Measurements from ENCODE around the gene SPTY2D1.
"Not testable (repeated sequence)": the region's sequence is repeated elsewhere in the genome, so short reads cannot be mapped to it uniquely, and the experiment has no call there.

Gene SPTY2D1

DNA sequence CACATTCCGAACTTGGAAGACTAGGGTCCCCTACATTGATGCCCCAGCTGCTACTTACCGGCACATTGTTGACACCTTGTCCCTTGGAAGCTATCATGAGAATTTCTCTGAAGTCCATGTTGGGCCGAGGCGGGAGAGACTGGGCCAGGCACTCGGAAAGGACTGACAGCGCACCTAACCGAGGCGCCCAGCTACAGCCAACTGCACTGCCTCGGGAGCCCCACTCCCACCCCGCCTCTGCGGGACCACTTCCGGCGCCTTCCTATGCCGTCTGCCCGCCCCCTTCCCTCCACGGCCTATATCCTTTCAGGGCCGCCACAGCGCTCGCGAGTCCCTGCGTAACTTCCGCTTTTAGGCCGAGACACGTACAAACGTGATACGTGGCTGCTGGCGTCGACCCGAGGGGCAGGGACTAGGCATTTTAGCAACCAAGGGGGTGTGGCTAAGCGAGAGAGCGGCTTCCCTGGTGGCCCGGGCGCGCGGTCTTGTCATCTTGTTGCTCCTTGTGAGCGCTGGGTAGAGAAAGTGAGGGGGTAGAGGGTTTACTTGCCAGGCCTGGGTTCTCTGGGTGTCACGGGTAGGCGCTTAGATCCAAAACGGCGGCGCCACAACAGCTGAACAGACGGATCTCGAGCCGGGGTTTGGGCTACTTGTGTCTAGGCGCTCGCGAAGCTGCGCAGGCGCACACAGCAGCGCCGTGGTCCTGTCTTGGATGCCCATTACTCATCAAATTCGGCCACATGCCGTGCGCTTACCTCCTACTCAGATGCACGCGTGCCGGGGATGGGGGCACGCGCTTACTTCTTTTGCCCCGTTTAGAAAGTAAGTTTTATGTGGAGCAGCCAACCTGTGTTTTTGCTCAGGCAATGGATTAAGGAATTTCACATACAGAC lies at the start of gene SPTY2D1:
SPTY2D1 (minus strand) TSS at position 203 of the 893 bp plus-strand sequence; CDS start at position 118, 85 bp downstream.
- peak; percentile 97 for DNase-seq (ENCODE audit: low read depth, low spot score)

- DNase-seq (ENCODE audit: low read depth, low spot score) = no peak
These were observed 48.3 kb upstream of the SPTY2D1 start for GRCh38 chr11:18682466-18682865.

- DNase-seq (ENCODE audit: low read depth, low spot score) = not testable (repeated sequence)
These were observed 47.8 kb upstream of the SPTY2D1 start for GRCh38 chr11:18681949-18682348.

DNA sequence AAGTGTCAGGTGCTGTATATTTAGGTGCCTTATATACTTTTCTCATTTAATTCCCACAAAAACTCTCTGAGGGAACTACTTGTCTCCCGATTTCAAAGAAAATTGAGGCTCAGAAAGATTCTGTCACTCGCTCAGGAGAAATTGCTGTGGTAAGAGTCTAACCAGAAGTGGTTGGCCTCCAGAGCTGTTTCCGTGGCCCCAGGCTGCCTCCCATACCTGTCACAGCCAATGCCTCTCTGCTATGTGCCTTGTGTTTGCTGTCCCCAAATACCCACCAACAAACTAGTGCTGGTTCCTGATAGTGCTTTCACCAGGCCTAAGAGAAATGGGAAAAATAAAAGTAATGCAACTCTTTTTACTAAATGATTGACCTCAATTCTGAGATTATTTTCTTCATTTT lies 43.4 kb upstream of the SPTY2D1 start:
- no peak for DNase-seq (ENCODE audit: low read depth, low spot score)

DNA sequence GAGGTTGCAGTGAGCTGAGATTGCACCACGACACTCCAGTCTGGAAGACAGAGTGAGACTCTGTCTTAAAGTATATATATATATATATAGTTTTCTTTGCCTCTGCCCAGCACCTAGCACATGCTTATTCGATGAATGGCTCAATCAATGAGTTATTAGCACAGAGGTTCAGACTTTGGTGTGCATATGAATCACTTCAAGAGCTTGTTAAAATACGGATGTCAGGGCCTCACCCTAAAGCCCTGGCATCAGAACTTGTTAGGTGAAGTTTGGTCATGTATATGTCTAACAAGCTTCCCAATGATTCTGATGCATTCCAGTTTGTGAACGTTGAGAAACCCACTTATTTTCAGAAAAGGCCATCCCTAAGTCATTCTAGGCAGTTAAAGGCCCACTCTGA lies 42.7 kb upstream of the SPTY2D1 start:
- DNase-seq (ENCODE audit: low read depth, low spot score) = no peak

- DNase-seq (ENCODE audit: low read depth, low spot score) = not testable (repeated sequence)
These were observed 38.1 kb upstream of the SPTY2D1 start for GRCh38 chr11:18672209-18672608.

GRCh38 chr11:18671246-18671645 lies 37.1 kb upstream of the SPTY2D1 start:
- DNase-seq (ENCODE audit: low read depth, low spot score) = no peak

GRCh38 chr11:18669711-18670110 lies 35.6 kb upstream of the SPTY2D1 start:
- DNase-seq (ENCODE audit: low read depth, low spot score) = no peak

- DNase-seq (ENCODE audit: low read depth, low spot score) = no peak
These were observed 35.1 kb upstream of the SPTY2D1 start for GRCh38 chr11:18669219-18669596.

DNA sequence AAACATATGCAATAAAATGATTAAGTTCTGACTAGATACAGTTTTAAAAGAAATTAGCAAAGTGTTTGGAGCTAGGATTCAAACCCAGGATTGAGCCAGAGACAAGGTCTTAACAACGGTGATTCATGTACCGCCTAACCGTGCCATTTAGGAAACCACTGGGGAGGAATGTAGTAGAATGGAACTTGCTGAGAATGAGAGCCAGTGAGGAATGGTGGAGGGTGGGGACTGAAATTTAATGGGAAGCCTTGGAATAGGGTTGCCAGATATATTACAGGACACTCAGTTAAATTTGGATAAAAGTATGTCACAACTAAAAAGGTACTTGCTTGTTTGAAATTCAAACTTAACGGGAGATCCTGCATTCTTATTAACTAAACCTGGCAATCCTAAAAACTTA lies 34.0 kb upstream of the SPTY2D1 start:
- no peak for DNase-seq (ENCODE audit: low read depth, low spot score)

DNA sequence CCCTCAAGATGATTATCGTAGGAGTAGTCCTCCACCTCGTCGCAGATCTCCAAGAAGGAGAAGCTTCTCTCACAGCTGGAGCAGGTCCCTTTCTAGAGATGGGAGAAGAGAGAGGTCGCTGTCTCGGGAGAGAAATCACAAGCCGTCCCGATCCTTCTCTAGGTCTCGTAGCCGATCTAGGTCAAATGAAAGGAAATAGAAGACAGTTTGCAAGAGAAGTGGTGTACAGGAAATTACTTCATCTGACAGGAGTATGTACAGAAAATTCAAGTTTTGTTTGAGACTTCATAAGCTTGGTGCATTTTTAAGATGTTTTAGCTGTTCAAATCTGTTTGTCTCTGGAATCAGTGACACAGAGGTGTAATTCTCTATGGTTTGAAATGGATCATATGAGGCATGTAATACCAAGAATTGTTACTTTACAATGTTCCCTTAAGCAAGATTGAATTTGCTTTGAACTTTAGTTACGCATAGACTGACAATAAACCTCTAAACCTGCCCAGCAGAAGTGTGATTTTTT lies 31.3 kb upstream of the SPTY2D1 start:
- DNase-seq (ENCODE audit: low read depth, low spot score) = not testable (repeated sequence)

DNA sequence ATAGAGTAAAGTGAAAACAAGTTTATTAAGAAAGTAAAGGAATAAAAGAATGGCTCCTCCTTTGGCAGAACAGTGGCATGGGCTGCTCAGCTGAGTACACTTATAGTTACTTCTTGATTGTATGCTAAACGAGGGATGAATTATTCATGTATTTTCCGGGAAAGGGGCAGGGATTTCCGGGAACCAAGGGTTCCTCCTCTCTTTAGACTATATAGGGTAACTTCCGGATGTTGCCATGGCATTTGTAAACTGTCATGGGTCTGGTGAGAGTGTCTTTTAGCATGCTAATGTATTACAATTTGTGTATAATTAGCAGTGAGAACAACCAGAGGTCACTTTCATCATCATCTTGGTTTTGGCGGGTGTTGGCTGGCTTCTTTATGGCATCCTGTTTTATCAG lies 23.5 kb upstream of the SPTY2D1 start:
- no peak for DNase-seq (ENCODE audit: low read depth, low spot score)

GRCh38 chr11:18650859-18651557 lies 16.9 kb upstream of the SPTY2D1 start:
- no peak for DNase-seq (ENCODE audit: low read depth, low spot score)

- DNase-seq (ENCODE audit: low read depth, low spot score) = no peak
These were observed 16.2 kb upstream of the SPTY2D1 start for GRCh38 chr11:18650353-18650752.

- DNase-seq (ENCODE audit: low read depth, low spot score) = not testable (repeated sequence)
These were observed 8.9 kb upstream of the SPTY2D1 start for GRCh38 chr11:18643034-18643433.

DNA sequence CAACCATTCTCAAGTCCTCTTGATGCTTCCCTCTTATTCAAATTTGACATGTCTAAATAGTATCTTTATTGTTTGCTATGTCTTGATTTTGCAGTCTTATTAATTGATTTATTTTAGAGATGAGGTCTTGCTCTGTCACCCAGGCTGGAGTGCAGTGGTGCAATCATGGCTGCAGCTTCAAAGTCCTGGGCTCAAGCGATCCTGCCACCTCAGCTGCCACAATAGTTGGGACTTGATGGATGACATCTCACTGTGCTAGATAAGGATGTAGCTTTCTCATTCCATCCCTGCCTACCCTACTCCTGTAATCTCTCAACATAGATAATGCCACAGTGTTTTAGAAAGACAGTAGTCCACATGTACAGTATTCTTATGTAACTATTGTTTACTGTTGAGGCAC lies 7.5 kb upstream of the SPTY2D1 start:
- DNase-seq (ENCODE audit: low read depth, low spot score) = no peak

GRCh38 chr11:18633256-18634139 lies 644 bp downstream of the SPTY2D1 start:
- no peak for DNase-seq (ENCODE audit: low read depth, low spot score)

DNA sequence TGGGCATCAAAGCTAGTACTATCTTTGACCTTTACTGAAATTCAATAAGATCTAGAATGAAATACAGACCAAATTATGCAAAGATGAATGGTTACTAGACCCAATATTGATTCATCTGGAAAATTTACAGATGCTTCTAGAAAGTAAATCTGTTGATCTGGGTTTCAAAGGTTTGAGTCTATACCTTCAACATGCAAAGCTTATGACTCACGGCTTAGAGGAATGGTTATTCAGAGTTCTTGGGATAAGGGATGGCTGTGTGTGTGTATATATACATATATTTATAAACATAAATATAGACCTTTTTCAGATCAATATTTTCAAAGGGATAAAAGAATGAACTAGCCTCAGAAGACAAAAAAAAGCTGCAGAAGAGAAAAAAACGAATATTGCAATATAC lies 1.3 kb downstream of the SPTY2D1 start:
- no peak for DNase-seq (ENCODE audit: low read depth, low spot score)

GRCh38 chr11:18624161-18624560 lies 10.0 kb downstream of the SPTY2D1 start:
- DNase-seq (ENCODE audit: low read depth, low spot score) = no peak

GRCh38 chr11:18623707-18624106 lies 10.4 kb downstream of the SPTY2D1 start:
- DNase-seq (ENCODE audit: low read depth, low spot score) = no peak

DNA sequence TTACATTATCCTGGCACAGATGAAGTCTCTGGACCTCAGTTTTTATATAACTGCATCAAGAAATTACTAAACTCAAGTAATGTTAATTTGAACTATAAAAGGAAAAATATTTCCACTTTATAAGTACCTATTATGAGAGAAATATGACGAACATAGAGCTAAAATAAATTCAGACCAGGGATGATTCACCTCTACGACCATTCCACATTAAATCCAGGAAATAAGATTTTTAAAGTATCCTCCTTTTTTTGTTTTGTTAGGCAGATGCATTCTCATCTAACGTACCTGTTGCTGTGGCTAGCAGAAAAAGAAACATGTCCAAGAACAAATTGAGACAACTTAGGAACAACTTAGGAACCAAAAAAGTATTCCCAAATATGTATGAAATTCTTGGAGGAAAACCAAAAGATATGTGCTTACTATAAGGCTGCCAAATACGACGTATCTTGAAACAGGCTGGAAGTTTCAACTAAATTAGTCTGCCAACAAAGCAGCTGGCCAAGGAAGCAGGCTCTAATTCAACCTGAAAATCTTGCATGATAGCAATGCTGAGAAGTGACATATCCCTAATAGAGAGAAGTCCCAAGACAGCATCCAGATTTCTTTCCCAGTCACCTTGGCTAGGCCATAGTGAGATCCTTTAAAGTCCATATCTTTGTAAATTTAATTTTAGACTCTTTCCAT lies 15.7 kb downstream of the SPTY2D1 start:
- DNase-seq (ENCODE audit: low read depth, low spot score) = no peak
